SK-N-DZ (cell line): ENCODE data around the gene DLG1.

Source experiments
- DNase-seq: peaks from one replicate; pipeline ENCODE4 v3.0.0-alpha.2; 2015; ENCODE audit warnings: low spot score

Gene DLG1

DNA sequence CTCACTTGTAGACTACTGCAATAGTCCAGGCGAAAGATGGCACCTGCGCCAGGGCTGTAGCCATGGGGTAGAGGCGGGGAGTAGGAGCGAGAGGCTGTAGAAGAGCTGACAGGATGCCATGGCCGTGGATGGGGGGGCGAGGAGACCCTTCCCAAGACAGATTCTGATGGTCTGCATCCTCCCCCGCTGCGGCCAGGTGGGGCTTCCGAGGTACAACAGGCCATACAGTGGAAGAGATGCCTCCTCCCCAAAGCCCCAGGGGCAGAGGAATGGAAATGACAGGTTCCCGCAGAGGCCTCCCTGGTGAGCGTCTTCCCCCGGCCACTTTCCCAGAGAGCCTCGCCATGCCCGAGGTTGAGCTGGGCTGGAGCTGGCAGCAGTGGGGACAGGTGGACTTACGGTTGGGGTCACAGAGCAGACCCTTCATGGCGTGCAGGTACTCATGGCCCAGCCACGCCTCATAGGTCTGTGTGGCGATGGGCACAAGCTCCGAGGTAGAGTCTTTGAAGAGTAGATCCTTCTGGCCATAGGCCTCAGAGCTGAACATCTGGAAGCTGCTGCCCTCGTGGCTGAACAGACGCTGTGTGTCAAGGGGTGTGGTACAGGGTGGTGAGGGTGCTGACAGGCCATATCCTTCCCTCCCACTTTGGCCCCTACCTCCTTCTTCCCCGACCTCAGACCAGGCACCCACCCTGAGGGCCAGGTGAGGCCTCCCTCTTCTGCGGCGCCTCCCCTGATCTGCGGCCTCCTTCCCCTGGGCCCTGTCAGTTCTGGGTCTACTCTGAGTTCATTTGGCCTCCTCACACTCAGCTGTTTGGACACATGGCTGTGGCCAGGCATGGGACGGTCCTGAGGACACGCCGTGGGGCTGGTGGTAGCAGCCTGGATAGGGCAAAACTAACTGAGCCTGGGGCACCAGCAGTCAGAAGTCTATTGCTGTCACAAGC is 282.3 kb downstream of the DLG1 start:
- DNase-seq = no peak

DNA sequence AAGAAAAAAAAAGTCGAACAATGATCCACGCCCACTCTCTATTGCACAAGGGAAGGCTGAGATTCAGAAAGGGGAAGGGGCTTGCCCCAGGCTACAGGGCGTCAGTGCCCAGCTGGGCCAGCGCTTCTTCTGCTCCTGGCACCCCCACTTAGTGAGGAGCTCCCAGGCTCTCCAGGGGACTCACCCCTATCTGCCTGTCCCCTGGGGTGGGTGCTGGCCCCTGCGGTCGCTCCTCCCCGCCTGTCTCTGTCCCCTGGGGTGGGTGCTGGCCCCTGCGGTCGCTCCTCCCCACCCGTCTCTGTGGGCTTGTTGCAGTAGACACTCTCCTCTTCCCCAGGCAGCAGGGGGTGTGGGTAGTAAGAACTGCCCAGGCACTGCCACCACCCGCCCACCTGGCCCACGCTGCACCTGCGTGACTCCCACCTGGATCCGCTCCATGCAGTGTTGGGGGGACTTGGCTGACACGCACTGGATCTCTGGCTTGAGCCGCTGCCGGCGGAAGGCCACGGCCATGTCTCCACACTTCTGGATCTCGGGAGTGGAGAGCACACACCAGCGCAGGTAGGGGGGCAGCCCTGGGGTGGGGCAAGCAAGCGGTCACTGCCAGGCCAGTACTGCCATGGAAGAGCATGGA is 283.4 kb downstream of the DLG1 start:
- no peak for DNase-seq

DNA sequence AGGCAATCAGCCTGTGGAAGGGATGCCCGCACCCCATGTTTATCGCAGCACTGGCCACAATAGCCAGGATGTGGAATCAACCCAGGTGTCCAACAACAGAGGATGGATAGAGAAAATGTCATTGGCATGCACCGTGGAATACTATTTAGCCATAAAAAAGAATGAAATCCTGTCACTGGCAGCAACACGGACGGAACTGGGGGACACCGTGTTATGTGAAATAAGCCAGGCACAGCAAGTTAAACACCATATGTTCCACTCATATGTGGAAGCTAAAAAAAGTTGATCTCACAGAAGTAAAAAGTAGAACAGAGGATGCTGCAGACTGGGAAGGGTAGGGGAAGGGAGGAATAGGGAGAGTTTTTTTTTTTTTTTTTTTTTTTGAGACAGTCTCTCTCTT is 284.4 kb downstream of the DLG1 start:
- no peak for DNase-seq

DNA sequence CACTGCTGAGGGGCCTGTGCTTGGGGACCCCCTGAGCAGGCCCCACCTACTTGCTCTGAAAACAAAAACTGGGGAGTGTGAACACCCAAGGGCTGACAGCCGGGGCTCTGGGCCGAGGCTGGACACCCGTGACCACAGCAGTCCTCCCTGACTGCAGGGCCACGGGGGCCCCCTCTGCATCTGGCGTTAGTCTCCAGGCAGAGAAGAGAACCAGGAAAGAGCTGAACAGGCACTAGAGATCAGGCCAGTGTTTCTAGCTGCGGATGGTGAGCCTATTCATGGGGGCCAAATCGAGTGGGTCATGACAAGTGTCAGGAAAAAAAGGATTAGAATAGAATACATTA is 285.9 kb downstream of the DLG1 start:
- no peak for DNase-seq

DNA sequence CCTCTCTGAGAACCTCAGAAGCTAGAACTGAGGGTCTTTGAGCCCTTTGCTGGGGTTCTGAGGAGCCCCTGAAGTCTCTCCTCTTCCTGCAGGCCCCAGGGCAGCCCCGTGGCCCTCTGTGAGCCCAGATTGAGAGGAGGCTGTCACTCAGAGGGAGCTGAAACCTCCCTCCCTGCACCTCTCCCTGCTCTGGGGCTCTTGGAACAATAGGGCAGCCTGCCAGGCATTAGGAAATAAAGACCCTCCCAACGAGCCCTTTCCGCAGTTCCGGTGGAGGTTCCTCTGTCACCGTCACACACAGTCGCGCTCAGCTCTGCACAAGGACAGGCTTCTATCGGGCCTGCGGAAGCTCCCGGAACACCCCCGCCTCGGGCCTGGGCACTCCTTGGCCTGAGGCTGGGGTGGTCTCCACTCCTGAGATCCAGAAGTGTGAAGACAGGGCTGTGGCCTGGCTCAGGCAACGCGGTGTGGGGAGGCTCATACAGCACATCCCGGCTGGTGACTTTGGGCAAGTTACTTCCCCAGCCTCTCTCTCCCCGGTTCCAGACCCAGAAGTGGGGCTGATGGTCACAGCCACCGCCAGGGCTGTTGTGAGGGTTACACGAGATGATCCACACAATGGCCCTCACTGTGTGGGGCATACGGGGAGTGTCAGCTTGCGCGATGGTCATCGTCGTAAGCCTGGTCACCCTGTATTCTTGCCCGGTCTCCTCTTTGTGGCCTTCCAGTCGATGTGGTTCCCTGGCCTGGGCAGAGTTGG is 286.5 kb downstream of the DLG1 start:
- no peak for DNase-seq

DNA sequence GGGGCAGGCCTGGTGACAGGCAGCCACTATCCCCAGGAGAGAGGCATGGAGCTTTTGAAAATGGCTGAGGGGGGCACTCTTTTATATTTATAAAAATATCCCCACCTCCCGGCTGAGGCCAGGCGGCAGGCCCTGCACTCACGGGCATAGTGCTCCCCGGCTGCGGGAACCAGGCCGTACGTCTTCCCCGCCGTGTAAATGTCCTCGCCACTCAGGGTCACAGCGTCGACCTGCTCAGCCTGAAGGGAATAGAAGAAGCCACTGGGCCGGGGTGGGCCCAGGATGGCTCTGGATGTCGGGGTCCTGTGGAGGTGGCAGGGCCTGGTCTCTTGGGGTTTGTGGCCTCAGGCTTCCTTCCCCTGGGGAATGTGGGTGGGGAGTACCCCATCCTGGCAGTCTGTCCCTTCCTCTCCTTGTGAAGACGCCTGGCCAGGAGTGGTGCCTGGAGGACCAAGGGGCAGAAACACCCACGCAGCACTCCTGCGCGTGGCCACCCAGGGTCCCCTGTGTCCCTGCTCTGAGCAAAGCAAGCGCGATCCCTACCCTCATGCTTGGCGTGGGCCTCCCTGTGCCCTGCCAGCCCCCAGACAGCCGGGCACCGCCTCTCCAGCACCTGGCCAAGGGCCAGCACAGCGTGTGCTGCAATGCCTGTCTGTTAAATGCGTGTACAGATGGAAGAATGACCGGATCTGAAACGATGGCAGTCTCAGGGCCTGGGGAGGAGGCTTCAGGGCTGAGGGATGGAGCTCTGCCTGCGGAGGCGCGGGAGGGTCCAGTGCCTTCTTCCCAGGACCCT is 287.7 kb downstream of the DLG1 start:
- DNase-seq = no peak

DNA sequence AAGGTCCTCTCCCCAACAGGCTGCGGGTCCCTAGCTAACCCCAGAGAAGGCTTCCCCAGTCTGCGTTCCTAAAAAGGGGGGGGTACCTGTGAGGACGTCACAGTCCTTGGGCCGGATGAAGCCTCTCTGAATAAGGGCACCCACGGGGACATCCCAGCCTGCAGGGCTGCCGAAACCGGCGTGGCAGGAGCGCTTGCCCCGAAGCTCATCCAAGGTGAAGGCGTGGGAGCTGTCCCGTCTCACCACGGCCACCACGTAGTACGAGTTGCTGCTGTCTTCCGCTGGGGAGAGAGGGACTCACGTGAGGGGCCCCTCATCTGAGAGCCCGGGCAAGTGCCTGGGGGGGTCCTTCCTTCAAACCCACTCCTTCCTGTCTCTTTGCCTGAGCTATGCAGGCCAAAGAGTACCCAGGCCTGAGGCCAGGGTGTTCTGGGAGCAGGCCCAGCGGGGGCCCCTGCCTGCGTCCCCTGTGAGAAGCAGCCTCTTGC is 288.8 kb downstream of the DLG1 start:
- no peak for DNase-seq

DNA sequence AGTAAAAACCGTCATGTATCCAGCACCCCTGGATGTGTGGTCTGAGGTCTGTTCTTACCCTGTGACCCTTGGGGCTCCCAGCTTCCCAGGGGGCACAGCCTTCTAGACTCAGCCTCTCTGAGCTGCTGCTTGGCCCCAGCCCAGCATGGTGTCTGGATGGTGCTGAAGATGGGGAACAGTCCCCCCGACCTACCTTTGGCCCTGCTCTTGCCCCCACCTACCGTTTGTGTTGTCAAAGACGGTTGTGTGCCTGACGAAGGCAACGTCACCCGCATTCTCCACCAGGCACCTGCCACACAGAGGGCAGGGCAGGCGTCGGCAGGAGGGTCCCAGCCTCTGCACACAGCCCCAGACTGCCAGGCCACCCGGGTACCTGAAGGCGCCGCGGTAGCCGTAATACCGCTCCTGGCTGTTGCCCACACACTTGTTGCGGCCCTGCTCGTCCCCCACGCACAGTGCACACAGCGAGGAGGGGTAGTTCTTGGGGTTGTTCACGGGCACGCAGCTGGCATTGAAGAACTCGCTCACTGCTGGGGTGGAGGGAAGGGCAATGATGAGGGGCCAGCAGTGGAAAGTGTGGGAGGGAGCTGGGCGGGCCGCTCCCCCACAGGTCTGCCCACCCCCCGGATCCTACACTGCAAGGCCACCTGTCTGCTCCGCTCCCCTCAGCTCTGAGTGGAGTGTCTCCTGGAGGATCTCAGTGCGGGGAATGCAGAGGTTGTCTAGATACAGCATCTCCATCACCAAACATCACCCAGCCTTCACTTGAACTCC is 289.8 kb downstream of the DLG1 start:
- no peak for DNase-seq

DNA sequence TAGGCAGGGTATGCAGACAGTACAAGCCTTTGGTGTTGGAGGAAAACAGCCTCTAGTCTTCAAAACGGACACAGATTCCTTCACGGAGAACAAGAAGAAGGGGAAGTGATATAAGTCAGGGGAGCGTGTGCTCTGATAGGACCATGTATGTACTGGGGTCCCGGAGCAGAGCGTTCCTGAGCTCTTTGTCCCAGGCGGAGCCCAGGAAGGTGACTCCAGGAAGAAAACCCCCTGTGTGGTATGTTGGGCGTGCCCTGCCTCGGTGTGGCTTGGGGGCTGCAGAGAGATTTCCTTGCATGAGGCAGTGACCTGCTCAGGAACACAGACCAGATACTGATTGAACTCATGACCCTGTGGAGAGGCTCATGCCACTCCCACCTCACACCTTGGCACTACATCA is 290.5 kb downstream of the DLG1 start:
- no peak for DNase-seq

DNA sequence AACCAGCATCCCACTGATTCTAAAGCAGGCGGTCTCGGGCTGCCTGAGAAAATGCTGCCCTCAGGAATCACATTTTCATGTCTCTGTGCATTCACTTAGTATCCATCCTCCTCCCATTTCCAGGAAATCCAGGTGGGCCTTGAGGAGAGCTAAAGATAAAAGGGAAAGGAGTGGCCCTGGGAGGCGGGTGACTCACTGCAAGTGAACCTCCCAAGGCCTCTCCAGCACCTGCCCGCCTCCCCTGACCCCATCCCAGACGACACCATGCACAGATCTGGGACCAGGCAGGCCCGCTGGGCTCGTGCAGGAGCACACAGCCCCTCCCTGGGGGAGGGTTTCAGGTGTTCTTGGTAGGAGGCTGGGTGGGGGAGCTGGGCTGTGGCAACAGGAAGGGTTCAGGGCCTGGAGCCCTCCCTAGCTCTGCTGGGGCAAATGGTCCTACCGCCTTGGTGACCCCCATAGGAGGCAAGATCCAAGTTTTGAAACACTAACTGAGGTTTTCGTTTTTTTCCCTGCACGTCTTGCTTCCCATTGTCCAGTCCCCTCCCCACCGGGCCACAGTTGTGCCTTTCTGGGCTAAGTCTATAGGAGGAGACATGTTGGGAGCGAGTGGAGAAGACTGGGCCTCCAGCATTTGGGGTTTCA is 291.0 kb downstream of the DLG1 start:
- no peak for DNase-seq

DNA sequence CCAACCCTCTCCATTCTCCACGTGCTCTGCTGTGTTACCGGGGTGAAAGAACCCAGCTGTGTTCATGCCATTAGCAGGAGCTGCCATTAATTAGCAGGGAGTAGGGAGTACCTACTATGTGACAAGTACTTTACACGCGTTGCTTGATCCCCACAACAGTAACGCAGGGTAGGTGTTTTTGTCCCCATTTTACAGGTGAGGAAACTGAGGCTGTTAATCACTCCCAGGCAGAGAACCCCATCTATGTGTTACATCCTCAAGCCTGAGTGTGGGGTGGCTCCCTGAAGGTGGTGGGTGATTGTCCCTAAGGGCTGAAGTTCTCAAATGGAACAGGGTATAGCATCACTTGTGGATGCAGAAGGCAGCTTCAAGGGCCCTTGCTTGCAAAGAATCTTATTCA is 291.6 kb downstream of the DLG1 start:
- DNase-seq = no peak

DNA sequence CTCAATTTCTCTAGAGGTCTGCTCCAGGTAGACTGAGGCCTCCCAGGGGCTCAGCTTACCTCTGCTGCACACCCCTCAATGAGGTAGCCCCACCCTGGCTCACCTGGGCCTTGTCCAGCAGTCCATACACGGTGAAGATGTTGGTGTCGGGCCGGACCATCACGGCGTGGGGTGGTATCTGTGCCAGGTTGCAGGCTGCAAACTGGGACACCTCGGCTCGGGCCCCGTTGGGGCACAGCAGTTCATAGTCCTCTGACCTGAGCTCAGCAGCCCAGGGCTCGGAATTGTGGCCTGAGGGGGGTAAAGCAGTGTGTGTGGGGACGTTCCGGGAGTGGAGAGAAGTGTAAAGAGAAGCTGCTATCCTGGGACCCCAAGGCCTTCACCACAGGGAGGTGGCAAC is 292.0 kb downstream of the DLG1 start:
- DNase-seq = no peak

DNA sequence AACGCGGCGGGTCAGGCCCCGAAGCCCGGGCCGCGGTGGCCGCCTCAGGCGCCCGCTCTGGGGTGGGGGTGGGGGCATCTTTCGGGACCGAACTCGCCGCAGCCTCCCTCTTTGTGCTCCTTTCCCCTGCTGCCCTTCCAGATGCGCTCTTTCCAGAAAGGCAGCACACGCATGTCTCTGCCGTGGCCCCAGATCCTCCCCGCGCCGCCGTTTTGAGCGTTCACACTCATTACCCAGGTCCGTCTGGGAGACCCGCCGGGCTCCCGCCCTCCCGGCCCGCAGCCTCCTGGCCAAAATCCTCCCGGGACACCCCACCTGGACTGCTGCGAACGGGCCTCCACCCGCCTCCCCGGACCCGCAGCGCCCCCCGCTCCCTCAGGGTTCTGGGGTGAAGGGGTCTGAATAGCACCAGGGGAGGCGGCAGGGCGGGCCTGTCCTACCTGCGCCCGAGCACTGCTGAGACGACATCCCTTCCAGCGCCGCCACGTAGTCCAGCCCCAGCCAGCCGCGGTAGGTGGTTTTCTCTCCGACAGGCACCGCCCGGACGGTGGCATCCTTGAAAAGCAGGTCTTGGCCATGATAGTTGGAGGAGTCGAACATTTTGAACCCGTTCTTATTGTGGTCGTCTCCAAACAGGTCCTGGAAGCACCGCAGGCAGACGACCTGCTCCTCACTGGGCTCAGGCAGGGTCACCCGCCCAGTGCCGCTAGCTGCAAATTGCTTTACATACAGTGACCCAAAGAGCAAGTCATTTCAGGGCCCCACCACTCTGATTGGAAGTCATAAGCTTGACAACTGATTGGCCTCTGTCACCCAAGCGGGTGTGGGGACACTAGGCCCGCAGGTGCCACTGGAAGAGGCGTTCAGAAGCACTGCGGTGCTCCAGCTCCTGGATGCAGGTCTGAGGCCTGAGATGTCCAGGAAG is 294.7 kb downstream of the DLG1 start:
- DNase-seq = no peak

DNA sequence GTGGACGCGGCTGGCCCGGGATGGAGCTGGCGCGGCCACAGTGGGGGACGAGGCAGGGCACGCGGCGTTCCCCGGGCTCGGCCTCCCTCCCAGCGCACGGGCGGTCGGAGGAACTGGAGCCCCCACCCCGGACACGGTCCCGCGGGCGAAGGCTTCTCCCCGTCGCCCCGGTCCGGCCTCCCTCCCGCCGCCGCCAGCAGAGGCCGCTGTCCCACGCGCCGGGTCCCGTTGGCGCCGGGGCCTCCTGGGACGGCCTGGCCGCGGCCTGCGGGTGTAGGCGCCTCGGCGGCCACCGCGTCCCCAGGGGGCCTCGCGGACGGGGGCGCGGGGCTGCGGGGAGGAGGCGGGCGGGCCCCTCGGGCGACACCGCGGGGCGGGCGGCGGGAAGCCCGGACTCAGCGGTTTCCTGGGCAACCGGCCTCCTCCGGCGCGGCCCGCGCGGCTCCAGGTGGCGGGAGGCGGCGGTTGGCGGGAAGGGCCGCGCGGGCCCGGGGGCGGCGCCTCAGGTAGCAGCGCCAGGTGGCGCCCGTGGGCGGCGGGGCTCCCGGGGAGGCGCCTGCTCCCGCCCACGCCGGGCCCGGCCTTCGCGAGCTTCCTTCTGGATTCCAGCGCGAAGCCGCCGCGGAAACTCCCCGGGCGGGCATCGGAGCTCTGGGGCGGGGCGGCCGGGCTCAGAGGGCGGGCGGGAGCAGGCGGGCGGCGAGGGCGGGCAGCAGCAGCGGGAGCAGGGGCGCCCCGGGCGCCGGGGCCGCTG is 295.5 kb downstream of the DLG1 start:
- no peak for DNase-seq

DNA sequence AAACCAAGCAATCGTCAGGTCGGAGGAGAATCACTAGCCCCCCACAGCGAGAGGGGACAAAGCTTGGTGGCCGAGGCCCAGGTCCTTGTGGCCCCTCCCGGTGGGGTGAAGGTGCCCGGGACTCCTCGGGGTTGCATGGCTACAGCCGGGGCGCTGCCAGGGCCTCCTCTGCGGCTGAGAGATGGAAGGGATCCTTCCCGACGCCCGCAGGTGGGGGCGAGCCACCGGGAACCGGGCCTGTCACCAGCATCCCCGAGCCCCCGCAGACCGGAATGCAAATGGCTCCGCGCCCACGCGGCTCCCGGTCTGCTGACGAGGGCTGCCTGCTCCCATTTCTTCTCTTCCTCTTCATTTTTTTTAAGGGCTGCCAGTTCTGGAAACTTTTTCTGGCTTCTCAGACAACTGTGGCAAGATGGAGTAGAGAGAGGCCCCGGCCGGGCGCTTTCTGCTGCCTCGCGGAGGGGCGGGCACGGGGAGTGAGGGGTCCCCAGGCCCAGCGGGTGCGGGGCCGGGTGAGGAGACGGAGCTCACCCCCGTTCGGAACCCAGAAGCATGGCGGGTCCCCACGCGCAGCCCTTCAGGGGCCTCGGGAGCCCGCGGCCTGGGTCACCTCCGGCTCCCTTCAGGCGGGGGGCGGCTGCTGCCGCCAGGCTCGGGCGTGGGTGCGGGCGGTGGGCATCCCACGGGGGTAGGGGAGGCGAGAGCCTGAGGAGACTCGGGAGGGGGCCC is 296.3 kb downstream of the DLG1 start:
- DNase-seq = no peak

DNA sequence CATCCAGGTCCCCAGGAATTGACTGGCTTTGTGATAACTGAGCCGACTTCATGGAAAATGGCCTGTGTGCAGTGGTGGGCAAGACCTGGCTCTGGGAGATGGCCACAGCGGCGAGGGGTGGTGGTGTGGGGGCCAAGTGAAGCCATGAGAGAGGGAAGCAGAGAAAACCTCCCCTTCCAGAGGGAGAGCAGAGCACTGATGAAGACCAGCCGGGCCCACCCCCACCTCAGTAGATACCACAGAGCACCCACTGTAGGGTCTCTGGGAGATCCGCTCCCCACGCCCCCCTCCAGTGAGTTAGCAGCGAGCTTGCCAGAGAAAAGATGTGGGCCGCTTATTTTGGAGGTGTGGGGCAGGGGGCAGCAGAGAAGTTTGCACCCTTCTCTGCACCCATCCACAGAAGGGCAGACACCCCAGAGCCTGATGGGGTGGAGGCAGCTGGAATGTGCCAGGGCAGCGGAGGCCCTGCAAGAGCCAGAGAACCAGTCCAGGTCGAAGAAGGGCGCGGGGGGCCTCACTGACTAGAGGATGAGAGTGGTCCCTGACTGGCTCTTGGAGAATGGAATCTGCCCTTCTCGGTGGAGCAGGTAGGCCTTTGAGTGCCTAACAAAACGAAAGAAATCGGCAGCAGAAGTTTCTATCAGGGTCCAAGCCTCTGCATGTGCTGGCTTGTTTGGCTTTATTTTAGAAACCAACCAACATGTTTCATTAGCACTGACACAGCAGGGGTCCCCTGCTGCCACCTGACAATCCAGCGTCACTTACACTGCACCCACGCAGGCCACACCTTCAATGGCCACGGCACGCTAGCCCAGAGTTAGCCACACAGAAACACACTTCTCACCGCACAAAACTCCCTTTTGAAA is 297.1 kb downstream of the DLG1 start:
- DNase-seq = no peak

DNA sequence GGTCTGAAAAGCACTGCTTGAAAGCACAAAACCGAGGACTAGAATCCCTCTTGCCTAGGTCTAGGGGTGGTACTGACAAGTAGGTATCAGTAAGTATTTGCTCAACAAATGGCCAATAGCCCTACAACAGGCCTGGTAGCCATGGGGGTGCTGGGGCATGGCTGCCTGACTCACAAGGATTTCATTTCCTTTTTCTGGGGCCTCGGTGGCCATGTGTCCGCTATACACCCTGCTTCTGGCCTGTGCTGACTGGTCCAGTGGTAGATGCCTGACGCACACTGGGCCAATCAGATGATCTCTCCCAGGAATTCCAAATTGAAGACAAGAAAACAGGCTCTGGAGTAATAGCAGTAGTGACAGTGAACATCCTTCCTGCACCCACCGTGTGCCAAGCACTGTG is 298.2 kb downstream of the DLG1 start:
- no peak for DNase-seq
